Peyer's patch (tissue), 4 donors: Measurements from ENCODE around the gene MOB3B. TPM values are rescaled to one million over a fixed set of nuclear protein-coding genes. Genes with fewer than 3 reads are reported as not detected.

Source experiments
- DNase-seq, 3 donors: peaks; one replicate each; pipeline ENCODE4 v3.0.0-alpha.2; 2017 to 2019
- H3K27ac ChIP-seq, 4 donors: fragments of 200-600 bp; sonication (generic); one replicate each; pipeline ENCODE4 v1.5.1; 2016 to 2019
- H3K27me3 ChIP-seq, 2 donors: fragments of 200-600 bp; sonication (generic); one replicate each; pipeline ENCODE4 v1.5.1; 2019
- H3K36me3 ChIP-seq, 3 donors: fragments of 200-600 bp; sonication (generic); one replicate each; pipeline ENCODE4 v1.5.1; 2016 to 2019
- H3K4me1 ChIP-seq, 4 donors: fragments of 200-600 bp; sonication (generic); one replicate each; pipeline ENCODE4 v1.5.1; 2016 to 2019
- H3K4me3 ChIP-seq, 4 donors: fragments of 200-600 bp; sonication (generic); 1 replicate in 3 of 4; 2 replicates in 1 of 4; pipeline ENCODE4 v1.5.1; 2016 to 2019; ENCODE audit warnings: mild to moderate bottlenecking in 1 of 4
- H3K9me3 ChIP-seq, 4 donors: fragments of 200-600 bp; sonication (generic); one replicate each; pipeline ENCODE4 v1.5.1; 2016 to 2019; ENCODE audit warnings: mild to moderate bottlenecking in 1 of 4
- POLR2A ChIP-seq, 2 donors: fragments of 450-650 bp; IDR thresholded peaks; one replicate each; pipeline ENCODE4 v1.5.1; 2017; ENCODE audit warnings: antibody characterized with exemption in 2 of 2, mild to moderate bottlenecking in 2 of 2, moderate library complexity in 2 of 2
- total RNA-seq, 4 donors: library from RNA; depleted of rRNA; stranded (reverse); fragments of >200 nt; gene quantifications; one replicate each; pipeline ENCODE4 v1.1.0, GENCODE V29; 2016
- TF ChIP-seq, protein P1 (sequence below), 6 experiments: fragments of 450-650 bp in 4 of 6; fragments of 200-600 bp in 2 of 6; sonication (generic) in 1 of 6; IDR thresholded peaks; one replicate each; pipeline ENCODE4 v1.5.1; 2017 to 2019; ENCODE audit warnings: antibody characterized with exemption in 6 of 6, mild to moderate bottlenecking in 3 of 6, moderate library complexity in 1 of 6

Gene MOB3B
- total RNA-seq, 4 donors from 2014 or later, result 24.8 to 65.7 (median 36.4) TPM

- Histone ChIP-seq H3K36me3 (no peaks in the 10 kb centered on the region), H3K9me3 (no peaks in the 10 kb centered on the region), H3K27ac (peak overlapping the region in 3 of 4 donors; percentile 33 to 66 (median 43)), H3K27me3 (no peaks in the 10 kb centered on the region), H3K4me1 (peaks cover 12 to 60% (median 32%) of the 10 kb centered on the region in 4 donors), H3K4me3 (no peak overlapping the region)
- DNase-seq, result no peak
- TF ChIP-seq POLR2A (IDR thresholded peaks at IDR 0.05), result no peak
- TF ChIP-seq, protein P1, sequence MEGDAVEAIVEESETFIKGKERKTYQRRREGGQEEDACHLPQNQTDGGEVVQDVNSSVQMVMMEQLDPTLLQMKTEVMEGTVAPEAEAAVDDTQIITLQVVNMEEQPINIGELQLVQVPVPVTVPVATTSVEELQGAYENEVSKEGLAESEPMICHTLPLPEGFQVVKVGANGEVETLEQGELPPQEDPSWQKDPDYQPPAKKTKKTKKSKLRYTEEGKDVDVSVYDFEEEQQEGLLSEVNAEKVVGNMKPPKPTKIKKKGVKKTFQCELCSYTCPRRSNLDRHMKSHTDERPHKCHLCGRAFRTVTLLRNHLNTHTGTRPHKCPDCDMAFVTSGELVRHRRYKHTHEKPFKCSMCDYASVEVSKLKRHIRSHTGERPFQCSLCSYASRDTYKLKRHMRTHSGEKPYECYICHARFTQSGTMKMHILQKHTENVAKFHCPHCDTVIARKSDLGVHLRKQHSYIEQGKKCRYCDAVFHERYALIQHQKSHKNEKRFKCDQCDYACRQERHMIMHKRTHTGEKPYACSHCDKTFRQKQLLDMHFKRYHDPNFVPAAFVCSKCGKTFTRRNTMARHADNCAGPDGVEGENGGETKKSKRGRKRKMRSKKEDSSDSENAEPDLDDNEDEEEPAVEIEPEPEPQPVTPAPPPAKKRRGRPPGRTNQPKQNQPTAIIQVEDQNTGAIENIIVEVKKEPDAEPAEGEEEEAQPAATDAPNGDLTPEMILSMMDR (IDR thresholded peaks at IDR 0.05), result no peak
These were observed 161.7 kb downstream of the MOB3B start for GRCh38 chr9:27367921-27368315.

DNA sequence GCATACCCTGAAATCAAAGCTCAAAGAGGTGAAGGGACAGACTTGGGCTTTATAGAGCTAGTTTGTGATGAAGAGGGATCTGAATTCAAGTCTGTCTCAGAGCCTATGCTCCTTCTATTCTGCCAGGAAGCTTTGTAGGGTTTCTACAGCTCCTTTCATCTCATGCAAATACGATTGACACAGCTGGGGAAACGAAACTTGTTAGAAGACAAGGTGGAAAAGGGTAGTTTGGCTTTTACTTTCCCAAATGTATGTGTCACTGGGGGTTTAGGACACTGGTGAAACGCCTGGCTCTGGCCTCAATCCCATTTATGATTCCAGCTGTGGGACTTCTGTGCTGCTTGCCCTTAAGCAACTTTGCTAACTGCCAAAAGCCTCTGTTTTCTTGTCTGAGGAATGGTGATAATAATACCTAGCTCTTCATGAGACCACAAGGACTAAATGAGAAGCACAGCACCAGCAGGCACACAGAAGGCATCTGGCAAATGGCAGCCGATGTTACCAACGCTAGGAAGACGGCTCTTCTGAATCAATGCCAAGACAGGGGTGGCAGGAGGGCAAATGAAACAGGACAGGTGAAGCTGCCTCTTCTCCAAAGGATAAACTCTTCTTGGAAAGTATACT, 162.3 kb downstream of the MOB3B start:
- H3K27me3 ChIP-seq, result no peaks in the 10 kb centered on the region
- no peaks in the 10 kb centered on the region for H3K9me3 ChIP-seq
- no peaks in the 10 kb centered on the region for H3K36me3 ChIP-seq
- peak in 1 of 3 donors; percentile 34 for DNase-seq
- TF ChIP-seq POLR2A (IDR thresholded peaks at IDR 0.05), result no peak
- TF ChIP-seq, protein P1 (IDR thresholded peaks at IDR 0.05), result no peak
- H3K4me3 ChIP-seq, result peak overlapping the region in 1 of 4 donors; percentile 20
- H3K4me1 ChIP-seq, result peaks cover 12 to 62% (median 32%) of the 10 kb centered on the region in 4 donors
- peak overlapping the region in 3 of 4 donors; percentile 33 to 66 (median 43) for H3K27ac ChIP-seq

- Histone ChIP-seq H3K27ac (peak overlapping the region in 1 of 4 donors; percentile 43), H3K4me3 (no peak overlapping the region), H3K9me3 (no peaks in the 10 kb centered on the region), H3K36me3 (no peaks in the 10 kb centered on the region), H3K4me1 (peaks cover 12 to 63% (median 34%) of the 10 kb centered on the region in 4 donors), H3K27me3 (no peaks in the 10 kb centered on the region)
- TF ChIP-seq, protein P1 (IDR thresholded peaks at IDR 0.05), result no peak
- no peak for TF ChIP-seq POLR2A (IDR thresholded peaks at IDR 0.05)
- peak in 1 of 3 donors; percentile 31 for DNase-seq
These were observed 163.8 kb downstream of the MOB3B start for GRCh38 chr9:27365707-27366376.

DNA sequence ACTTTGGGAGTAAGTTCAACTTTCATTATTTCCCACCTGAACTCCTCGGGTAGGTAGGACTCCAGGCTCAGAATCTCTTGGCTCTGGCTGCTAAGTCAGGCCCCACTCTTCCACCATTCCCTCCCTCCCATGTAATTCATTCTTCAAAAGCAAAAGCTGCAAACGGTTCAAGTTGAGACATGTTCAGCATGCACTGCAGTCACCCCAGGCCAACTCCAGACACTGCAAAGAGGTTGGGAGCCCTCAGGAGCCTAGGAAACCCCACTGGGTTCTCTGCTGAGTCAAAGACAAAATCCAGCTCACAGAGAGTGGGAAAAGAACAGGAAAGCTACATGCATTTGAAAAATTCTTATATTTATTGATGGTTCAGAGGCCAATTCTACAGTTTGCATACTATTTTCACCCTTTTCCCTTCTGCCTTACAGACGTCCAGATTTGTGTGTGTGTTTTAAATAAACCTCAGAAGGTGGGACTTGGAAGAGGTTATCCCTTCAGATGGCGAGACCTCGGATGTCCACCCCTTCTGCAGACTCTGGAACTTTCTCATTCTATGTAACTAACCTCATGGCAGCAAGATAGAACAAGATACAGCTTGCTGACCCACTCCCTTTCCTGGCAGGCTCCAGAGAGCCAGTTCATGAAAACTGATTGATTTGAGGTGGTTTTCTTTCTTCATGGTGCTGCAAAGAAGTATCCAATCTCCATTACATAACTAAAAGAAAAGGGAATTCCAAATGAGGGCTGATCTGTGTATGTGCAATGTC, 167.0 kb downstream of the MOB3B start:
- no peak overlapping the region for H3K4me3 ChIP-seq
- TF ChIP-seq, protein P1 (IDR thresholded peaks at IDR 0.05), result no peak
- no peak for TF ChIP-seq POLR2A (IDR thresholded peaks at IDR 0.05)
- no peaks in the 10 kb centered on the region for H3K9me3 ChIP-seq
- DNase-seq, result no peak
- H3K27ac ChIP-seq, result peak overlapping the region in 1 of 4 donors; percentile 64
- peaks cover 7 to 40% (median 20%) of the 10 kb centered on the region in 4 donors for H3K4me1 ChIP-seq
- no peaks in the 10 kb centered on the region for H3K27me3 ChIP-seq
- peaks cover 0 to 11% (median 0%) of the 10 kb centered on the region in 3 donors for H3K36me3 ChIP-seq

GRCh38 chr9:27361492-27361891, 168.1 kb downstream of the MOB3B start:
- TF ChIP-seq POLR2A (IDR thresholded peaks at IDR 0.05), result no peak
- TF ChIP-seq, protein P1 (IDR thresholded peaks at IDR 0.05), result no peak

More at GRCh38 chr9:27361492-27361891, 168.1 kb downstream of the MOB3B start:
- Histone ChIP-seq H3K27ac (peak overlapping the region in 1 of 4 donors; percentile 64), H3K27me3 (no peaks in the 10 kb centered on the region), H3K9me3 (no peaks in the 10 kb centered on the region), H3K4me1 (peaks cover 0 to 31% (median 13%) of the 10 kb centered on the region in 4 donors), H3K36me3 (peaks cover 0 to 11% (median 0%) of the 10 kb centered on the region in 3 donors), H3K4me3 (no peak overlapping the region)
- DNase-seq, result peak in 1 of 3 donors; percentile 73
